GM04504 (cell line): ENCODE results near the gene HTRA3.

Source experiments
- DNase-seq: peaks from one replicate; pipeline ENCODE4 v3.0.0-alpha.2; 2012; ENCODE audit warnings: low read depth

Gene HTRA3

DNA sequence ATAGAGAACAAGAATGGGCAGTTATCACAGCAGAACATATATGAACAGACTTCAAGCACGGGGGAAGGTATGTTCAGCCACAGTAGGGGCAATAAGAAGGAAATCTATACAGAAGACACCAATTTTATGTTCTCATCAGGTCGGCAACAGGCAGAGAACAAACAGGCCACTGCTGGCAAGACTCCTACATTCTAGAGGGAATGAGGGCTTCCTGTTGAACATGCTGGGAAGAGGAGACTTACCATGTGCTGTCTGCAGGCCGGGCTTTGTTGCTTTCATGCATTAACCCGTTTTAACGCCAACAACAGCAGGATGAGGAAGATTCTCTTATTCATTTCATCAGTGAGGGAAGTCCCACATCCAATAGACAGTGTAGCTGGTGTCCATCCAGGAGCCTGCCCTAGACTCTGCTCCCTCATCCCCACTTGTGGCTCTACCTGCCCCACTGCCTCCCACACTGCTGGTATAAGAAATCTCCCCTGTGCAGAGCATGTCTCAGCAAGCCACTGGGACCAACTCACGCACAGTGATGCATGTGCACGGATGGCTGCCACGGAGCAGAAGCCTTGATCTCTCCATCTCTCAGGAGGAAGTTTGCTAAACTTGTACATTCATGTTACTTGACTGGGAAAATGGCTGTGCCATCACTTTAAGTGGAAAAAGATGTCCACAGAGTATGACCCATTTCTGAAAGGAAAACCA lies 86.5 kb downstream of the HTRA3 start:
- DNase-seq: no peak
